ENCODE data around the gene STARD5. TPM values are rescaled to one million over a fixed set of nuclear protein-coding genes. Genes with fewer than 3 reads are reported as not detected.
A peak's percentile ranks its signal among the peaks of the same experiment; 100 is the strongest.

STARD5 gene
- total and polyA plus RNA-seq, 7 donors, result 0.66 to 26.1 (median 6.4) TPM

DNA sequence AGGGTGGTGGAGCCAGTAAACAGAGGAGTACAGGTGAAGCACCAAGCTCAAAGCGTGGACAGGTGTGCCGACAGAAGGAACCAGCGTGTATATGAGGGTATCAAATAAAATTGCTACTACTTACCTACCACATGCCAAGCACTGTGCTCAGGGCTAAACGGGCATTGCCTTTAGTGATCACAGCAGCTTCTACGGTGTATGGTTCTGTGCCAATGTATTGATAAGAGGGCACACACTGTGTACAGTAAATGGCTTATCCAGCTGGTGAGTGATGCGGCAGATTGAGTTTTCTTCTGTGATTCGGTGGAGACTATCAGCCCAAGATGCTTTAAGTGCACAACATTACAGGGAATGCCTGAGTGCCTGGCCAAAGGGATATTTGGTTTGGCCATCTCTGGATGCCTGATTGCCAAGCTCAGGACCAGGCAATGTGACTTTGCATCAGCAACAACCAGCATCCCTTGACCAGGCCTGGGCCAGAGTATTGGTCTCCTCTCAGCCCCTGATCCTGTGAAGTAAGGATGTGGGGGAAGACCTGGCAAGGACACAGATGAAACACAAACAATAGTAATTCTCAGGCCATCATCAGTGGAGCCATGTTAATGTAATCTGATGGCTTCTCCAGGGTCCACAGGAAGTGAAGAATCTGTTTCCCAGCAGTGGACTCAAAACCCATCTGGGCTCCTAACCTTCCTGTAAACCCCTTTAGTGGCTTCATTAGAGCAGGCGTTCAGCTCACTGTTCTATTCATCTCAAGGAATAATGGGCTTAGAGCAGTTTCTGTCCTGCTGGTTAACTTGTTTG is 14.1 kb downstream of the STARD5 start:
- Histone ChIP-seq H3K9me3 (no peaks in the 10 kb centered on the region), H3K4me3 (no peak overlapping the region), H3K4me1 (peaks cover 0 to 39% (median 30%) of the 10 kb centered on the region in 4 donors), H3K36me3 (peaks cover 0 to 4% (median 1%) of the 10 kb centered on the region in 4 donors), H3K27me3 (no peaks in the 10 kb centered on the region), H3K27ac (peak overlapping the region in 1 of 4 donors; percentile 76)
- no peak for DNase-seq
- intact Hi-C loops (cut with DNase I), result no loop called here
- no peak for TF ChIP-seq POLR2AphosphoS5 (IDR thresholded peaks at IDR 0.05)
- 95 to 96% methylated on average over 8 of the region's 8 CpGs for WGBS, 2 donors

DNA sequence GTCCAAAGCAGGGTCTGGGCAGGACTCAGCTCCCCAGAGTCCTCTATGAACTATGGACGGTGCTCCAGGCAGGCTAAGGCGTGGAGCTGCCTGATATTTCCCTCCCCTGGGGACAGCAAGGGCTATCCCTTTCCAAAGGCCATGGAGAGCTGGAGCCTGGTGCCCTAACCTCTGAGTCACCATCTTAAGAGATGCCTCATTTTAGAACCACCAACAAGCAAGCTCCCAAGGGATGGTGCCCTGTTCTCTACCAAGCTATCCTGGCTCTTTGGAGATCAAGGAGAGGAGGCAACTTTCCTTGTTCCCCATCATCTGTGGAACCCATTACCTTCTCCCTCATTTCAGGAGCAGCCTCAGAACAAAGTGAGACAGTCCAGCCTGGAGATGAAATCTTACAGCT is 15.7 kb downstream of the STARD5 start:
- intact Hi-C loops (cut with DNase I), result no loop called here
- H3K27ac ChIP-seq, result no peak overlapping the region
- H3K9me3 ChIP-seq, result no peaks in the 10 kb centered on the region
- DNase-seq, result no peak
- TF ChIP-seq POLR2A (IDR thresholded peaks at IDR 0.05) (no peak), EP300 (IDR thresholded peaks at IDR 0.05) (no peak), POLR2AphosphoS5 (IDR thresholded peaks at IDR 0.05) (no peak)
- TF ChIP-seq, protein P1, sequence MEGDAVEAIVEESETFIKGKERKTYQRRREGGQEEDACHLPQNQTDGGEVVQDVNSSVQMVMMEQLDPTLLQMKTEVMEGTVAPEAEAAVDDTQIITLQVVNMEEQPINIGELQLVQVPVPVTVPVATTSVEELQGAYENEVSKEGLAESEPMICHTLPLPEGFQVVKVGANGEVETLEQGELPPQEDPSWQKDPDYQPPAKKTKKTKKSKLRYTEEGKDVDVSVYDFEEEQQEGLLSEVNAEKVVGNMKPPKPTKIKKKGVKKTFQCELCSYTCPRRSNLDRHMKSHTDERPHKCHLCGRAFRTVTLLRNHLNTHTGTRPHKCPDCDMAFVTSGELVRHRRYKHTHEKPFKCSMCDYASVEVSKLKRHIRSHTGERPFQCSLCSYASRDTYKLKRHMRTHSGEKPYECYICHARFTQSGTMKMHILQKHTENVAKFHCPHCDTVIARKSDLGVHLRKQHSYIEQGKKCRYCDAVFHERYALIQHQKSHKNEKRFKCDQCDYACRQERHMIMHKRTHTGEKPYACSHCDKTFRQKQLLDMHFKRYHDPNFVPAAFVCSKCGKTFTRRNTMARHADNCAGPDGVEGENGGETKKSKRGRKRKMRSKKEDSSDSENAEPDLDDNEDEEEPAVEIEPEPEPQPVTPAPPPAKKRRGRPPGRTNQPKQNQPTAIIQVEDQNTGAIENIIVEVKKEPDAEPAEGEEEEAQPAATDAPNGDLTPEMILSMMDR (IDR thresholded peaks at IDR 0.05), result no peak
- H3K4me1 ChIP-seq, result peaks cover 0 to 37% (median 31%) of the 10 kb centered on the region in 4 donors
- H3K36me3 ChIP-seq, result peaks cover 0 to 4% (median 1%) of the 10 kb centered on the region in 4 donors
- no peaks in the 10 kb centered on the region for H3K27me3 ChIP-seq
- H3K4me3 ChIP-seq, result no peak overlapping the region
- WGBS, 2 donors, result 90 to 96% methylated on average over 2 of the region's 2 CpGs

DNA sequence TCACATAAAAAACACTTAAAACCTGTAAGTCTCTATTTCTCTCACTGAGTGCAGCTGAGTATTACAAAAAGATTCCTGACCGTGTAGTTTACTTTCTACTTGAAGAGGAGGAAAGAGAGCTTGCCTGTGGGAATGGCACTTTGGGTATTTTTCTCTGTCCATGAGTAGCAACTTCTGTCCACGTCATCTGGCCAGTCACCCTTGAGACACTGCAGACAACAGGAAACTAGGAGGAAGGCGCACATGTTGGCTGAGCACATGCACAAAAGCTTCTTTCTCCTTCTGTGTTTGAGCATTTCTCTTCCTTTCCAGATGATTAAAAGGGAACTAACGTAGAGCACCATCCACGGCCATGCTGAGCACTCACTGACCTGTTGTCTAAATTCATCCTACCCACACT is 19.7 kb downstream of the STARD5 start:
- intact Hi-C loops (cut with DNase I), result no loop called here
- DNase-seq, result no peak
- Histone ChIP-seq H3K27me3 (no peaks in the 10 kb centered on the region), H3K9me3 (no peaks in the 10 kb centered on the region), H3K4me3 (no peak overlapping the region), H3K27ac (peak overlapping the region; percentile 27 to 54 (median 49)), H3K4me1 (peaks cover 0 to 8% (median 4%) of the 10 kb centered on the region in 4 donors), H3K36me3 (peaks cover 0 to 4% (median 1%) of the 10 kb centered on the region in 4 donors)
- 39 to 73% methylated on average over 5 of the region's 5 CpGs for WGBS, 2 donors
- peak in 3 of 4 donors; percentile 12 to 42 (median 22) for TF ChIP-seq POLR2AphosphoS5 (IDR thresholded peaks at IDR 0.05)
- TF ChIP-seq, protein P1 (IDR thresholded peaks at IDR 0.05), result no peak

DNA sequence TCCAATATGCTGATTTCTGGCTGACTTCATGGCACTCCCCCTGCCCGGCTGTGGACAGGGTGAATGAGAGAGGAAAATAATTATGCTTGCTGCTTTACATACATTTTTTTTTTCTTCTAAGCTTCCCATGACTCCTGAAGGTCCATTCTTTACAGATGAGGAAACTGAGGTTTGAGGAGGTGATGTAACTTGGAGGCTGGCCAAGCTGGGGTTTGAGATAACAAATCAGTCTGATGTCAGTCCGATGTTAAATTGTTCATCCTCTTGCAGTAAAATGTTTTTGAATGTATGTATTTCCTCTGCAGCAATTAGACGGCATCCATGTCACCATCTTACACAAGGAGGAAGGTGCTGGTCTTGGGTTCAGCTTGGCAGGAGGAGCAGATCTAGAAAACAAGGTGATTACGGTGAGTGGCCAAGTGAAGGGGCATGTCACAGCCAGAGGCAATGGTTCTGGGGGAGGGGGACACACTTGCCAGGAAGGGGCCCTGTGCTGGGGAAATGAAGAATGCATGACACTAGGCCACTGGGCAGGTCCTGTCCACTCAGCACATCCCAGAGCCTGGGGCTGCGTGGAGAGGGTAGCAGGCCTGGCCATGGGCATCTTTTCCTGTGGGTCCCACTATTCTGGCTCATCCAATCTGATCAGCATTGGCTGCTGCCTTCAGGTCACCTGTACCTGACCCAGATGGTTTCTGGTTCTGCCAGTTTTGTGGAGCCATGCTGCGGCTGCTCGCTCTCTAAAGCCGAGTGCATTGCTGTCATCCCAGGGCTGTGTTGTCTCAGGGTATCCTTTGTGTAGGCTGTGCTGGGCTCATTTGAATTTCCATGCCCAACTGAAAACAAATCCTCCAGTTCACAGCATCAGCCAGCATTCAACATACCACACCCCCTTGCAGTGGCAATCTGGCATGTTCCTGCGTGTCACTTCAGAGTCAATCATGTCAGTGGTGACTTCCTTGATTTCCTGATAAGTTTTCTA is 20.4 kb downstream of the STARD5 start:
- Histone ChIP-seq H3K4me3 (no peak overlapping the region), H3K9me3 (no peaks in the 10 kb centered on the region), H3K27me3 (no peaks in the 10 kb centered on the region), H3K27ac (peak overlapping the region; percentile 27 to 54 (median 49)), H3K4me1 (peaks cover 0 to 8% (median 4%) of the 10 kb centered on the region in 4 donors), H3K36me3 (peaks cover 0 to 4% (median under 1%) of the 10 kb centered on the region in 4 donors)
- 64 to 81% methylated on average over 9 of the region's 9 CpGs for WGBS, 2 donors
- TF ChIP-seq, protein P1 (IDR thresholded peaks at IDR 0.05), result no peak
- no peak for TF ChIP-seq EP300 (IDR thresholded peaks at IDR 0.05)
- TF ChIP-seq POLR2AphosphoS5 (IDR thresholded peaks at IDR 0.05), result no peak
- no peak for TF ChIP-seq POLR2A (IDR thresholded peaks at IDR 0.05)
- intact Hi-C loops (cut with DNase I), result no loop called here
- no peak for DNase-seq

DNA sequence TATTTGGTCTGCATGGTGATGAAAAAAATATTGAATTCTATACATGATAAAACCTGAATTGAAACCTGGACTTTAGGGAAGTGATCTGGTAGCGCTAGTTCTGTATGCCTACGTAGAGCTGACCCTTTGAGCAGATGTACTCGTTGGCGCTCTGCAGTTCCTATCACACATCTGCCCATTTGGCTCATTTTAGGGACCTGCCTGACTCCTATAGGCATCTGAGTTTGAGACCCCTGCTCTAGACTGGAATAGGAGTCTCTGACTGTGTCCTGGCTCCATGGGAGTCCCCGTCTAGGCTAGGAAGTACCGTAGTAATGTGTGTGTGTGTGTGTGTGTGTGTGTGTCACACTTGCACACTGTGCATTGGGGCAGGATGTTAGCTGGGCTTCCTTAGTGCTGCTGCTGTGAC is 21.2 kb downstream of the STARD5 start:
- Histone ChIP-seq H3K9me3 (no peaks in the 10 kb centered on the region), H3K36me3 (peaks cover 0 to 4% (median 0%) of the 10 kb centered on the region in 4 donors), H3K27me3 (no peaks in the 10 kb centered on the region), H3K27ac (peak overlapping the region in 2 of 4 donors; percentile 46 to 54), H3K4me1 (peaks cover 0 to 8% (median 4%) of the 10 kb centered on the region in 4 donors), H3K4me3 (no peak overlapping the region)
- intact Hi-C loops (cut with DNase I), result no loop called here
- TF ChIP-seq, protein P1 (IDR thresholded peaks at IDR 0.05), result no peak
- no peak for TF ChIP-seq POLR2A (IDR thresholded peaks at IDR 0.05)
- TF ChIP-seq EP300 (IDR thresholded peaks at IDR 0.05), result no peak
- no peak for TF ChIP-seq POLR2AphosphoS5 (IDR thresholded peaks at IDR 0.05)
- no peak for DNase-seq
- 55 to 84% methylated on average over 6 of the region's 6 CpGs for WGBS, 2 donors
